HG03521 (cell line): Measurements from ENCODE around the gene SLC22A23.

Experiments
- ATAC-seq: cut with Tn5 transposase; IDR thresholded peaks from one replicate; pipeline ENCODE4 v1.9.1; 2021; ENCODE audit warnings: mild to moderate bottlenecking, moderate library complexity; ENCODE audit not compliant: unreplicated experiment

The SLC22A23 gene

GRCh38 chr6:3473773-3474172 is 16.9 kb upstream of the SLC22A23 start:
- ATAC-seq = no peak

GRCh38 chr6:3471711-3472110 is 14.9 kb upstream of the SLC22A23 start:
- ATAC-seq = no peak

- no peak for ATAC-seq
Measured at GRCh38 chr6:3471286-3471685, 14.4 kb upstream of the SLC22A23 start.

- no peak for ATAC-seq
Measured at GRCh38 chr6:3468585-3468984, 11.7 kb upstream of the SLC22A23 start.

- no peak for ATAC-seq
Measured at GRCh38 chr6:3467996-3468395, 11.1 kb upstream of the SLC22A23 start.

- no peak for ATAC-seq
Measured at GRCh38 chr6:3466488-3467219, 9.8 kb upstream of the SLC22A23 start.

- no peak for ATAC-seq
Measured at GRCh38 chr6:3460253-3460652, 3.4 kb upstream of the SLC22A23 start.

- ATAC-seq = no peak
Measured at GRCh38 chr6:3458706-3459421, 2.0 kb upstream of the SLC22A23 start.

GRCh38 chr6:3457710-3458602 is 1.1 kb upstream of the SLC22A23 start:
- ATAC-seq = no peak

- ATAC-seq = no peak
Measured at GRCh38 chr6:3456395-3456897, 404 bp downstream of the SLC22A23 start.

GRCh38 chr6:3455569-3456394 is 1.1 kb downstream of the SLC22A23 start:
- ATAC-seq = no peak

- no peak for ATAC-seq
Measured at GRCh38 chr6:3455147-3455568, 1.7 kb downstream of the SLC22A23 start.

GRCh38 chr6:3454273-3455010 is 2.4 kb downstream of the SLC22A23 start:
- ATAC-seq = no peak

GRCh38 chr6:3453413-3454272 is 3.2 kb downstream of the SLC22A23 start:
- ATAC-seq = no peak

- no peak for ATAC-seq
Measured at GRCh38 chr6:3451498-3451897, 5.4 kb downstream of the SLC22A23 start.

- no peak for ATAC-seq
Measured at GRCh38 chr6:3450888-3451287, 6.0 kb downstream of the SLC22A23 start.

- ATAC-seq = no peak
Measured at GRCh38 chr6:3449750-3450305, 7.0 kb downstream of the SLC22A23 start.

- ATAC-seq = no peak
Measured at GRCh38 chr6:3449321-3449720, 7.5 kb downstream of the SLC22A23 start.
